HG03159 (cell line): Measurements from ENCODE around the gene ATP8B4.
"Not testable (repeated sequence)": the region's sequence is repeated elsewhere in the genome, so short reads cannot be mapped to it uniquely, and the experiment has no call there.

Experiments
- ATAC-seq: cut with Tn5 transposase; IDR thresholded peaks from one replicate; pipeline ENCODE4 v1.9.1; 2021; ENCODE audit warnings: mild to moderate bottlenecking, moderate library complexity; ENCODE audit not compliant: unreplicated experiment

ATP8B4 gene, protein sequence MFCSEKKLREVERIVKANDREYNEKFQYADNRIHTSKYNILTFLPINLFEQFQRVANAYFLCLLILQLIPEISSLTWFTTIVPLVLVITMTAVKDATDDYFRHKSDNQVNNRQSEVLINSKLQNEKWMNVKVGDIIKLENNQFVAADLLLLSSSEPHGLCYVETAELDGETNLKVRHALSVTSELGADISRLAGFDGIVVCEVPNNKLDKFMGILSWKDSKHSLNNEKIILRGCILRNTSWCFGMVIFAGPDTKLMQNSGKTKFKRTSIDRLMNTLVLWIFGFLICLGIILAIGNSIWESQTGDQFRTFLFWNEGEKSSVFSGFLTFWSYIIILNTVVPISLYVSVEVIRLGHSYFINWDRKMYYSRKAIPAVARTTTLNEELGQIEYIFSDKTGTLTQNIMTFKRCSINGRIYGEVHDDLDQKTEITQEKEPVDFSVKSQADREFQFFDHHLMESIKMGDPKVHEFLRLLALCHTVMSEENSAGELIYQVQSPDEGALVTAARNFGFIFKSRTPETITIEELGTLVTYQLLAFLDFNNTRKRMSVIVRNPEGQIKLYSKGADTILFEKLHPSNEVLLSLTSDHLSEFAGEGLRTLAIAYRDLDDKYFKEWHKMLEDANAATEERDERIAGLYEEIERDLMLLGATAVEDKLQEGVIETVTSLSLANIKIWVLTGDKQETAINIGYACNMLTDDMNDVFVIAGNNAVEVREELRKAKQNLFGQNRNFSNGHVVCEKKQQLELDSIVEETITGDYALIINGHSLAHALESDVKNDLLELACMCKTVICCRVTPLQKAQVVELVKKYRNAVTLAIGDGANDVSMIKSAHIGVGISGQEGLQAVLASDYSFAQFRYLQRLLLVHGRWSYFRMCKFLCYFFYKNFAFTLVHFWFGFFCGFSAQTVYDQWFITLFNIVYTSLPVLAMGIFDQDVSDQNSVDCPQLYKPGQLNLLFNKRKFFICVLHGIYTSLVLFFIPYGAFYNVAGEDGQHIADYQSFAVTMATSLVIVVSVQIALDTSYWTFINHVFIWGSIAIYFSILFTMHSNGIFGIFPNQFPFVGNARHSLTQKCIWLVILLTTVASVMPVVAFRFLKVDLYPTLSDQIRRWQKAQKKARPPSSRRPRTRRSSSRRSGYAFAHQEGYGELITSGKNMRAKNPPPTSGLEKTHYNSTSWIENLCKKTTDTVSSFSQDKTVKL

DNA sequence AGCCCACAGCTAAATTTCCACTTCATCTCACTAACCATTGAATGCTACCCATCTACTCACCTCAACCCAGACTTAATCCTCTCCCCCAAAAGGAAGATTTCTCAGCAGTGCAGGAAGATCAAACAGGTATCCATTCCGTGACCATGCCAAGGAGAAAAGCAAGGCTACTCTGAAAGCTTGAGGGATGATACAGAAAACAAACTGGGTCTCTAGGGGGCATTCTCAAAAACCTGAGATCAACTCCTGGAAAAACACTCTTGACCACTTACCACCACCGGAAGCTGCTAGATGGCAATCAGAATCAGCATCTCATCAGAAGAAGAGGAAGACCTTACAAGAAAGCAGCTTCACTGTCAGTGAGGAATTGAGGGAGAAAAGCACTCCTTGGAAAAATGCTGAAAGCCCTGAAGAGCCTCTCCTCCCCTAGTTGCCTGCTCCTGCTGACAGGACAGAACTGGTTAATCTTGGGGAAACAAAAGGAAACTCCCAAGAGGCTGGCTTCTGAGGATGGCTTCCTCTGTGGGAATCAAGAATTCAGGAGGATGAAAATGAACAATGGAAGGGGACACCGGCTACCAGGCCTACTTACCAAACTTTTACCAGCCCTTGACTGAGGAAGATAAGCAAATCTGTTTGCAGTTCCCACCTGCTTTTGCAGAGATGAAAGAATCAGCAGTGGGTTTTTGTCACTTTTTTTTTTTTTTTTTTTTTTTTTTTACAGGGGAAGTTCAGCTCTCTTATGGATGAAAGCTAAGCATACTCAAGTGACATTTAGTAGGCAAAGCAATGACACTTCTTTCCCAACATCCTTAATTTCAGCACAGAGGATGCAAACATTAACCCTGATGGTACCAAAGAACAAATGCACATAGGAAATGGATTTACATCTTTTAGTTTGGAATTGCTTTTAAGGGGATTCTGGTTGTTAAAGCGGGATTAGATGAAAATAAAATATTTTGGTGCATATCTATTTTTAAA lies at the start of gene ATP8B4:
ATP8B4 (minus strand) TSS at position 171 of the 978 bp plus-strand sequence. CDS start 12,267 bp downstream, outside the sequence.
- ATAC-seq: no peak

DNA sequence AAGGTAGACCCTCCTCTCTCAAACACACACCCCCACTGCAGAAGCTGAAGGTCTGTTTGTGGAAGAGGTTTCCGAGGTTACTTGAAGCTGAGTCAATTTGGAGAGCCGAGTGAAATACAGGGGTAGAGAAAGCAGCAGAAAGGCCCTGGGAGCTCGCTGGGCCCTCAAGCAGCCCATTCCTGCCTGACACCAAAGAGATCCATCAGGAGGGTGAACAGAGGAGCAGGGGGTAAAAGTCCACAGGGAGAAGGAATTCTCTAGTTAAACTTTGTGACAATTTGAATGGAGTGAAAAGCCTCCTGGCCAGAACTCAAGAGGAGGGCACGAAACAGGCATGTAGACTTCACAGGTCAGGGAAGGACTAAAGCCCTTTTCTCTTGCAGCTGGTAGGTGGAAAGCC lies 49.3 kb upstream of the ATP8B4 start:
- no peak for ATAC-seq

DNA sequence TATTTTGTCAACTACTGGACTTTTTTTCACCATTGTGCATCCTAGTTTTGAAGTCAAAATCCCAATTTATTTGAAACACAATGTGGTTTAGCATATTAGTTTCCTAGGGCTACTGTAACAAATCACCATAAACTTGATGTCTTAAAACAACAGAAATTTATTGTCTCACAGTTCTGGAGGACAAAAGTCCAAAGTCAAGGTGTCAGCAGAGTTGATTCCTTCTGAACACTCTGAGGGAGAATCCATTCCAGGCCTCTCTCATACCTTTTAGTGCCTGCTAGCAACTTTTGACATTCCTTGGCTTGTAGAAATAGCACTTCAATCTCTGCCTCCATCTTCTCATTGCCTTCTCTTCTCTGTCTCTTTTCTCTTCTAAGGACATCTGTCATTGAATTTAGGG lies 48.1 kb upstream of the ATP8B4 start:
- no peak for ATAC-seq

DNA sequence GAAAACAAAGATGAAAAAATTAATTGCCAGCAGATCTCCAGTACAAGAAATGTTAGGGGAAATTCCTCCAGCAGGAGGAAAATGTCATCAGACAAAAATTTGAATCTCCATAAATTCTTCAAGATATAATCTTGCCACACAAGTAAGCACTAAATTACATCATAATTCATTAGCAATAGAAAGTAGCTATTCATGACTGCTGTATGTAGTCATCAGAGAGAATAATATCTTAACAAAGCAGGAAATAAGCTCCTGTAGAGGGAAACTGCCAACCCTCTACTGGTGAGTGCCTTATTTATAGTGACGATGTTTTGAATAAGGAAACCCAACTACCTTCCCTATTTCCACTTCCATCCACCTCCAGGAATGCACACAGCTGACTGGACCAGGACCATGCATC lies 47.2 kb upstream of the ATP8B4 start:
- ATAC-seq: no peak

DNA sequence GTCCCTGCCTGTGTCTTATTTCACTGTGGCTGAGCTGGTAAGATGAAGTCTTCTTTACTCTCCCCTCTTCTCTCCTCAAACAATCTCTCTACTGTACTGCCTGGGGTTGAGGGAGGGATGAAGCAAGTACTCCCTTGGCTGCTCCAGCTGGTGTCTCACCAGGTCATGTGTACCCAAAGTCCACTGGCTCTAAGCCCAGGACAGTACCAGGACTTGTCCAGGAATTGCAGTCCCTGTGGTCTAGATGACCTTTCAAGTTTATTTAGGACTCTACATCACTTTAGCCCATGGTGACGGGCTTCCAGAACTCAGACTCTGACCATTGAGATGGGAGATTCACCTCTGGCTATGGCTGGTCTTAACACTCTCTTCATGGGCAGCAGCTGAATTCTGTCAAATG lies 45.4 kb upstream of the ATP8B4 start:
- no peak for ATAC-seq

DNA sequence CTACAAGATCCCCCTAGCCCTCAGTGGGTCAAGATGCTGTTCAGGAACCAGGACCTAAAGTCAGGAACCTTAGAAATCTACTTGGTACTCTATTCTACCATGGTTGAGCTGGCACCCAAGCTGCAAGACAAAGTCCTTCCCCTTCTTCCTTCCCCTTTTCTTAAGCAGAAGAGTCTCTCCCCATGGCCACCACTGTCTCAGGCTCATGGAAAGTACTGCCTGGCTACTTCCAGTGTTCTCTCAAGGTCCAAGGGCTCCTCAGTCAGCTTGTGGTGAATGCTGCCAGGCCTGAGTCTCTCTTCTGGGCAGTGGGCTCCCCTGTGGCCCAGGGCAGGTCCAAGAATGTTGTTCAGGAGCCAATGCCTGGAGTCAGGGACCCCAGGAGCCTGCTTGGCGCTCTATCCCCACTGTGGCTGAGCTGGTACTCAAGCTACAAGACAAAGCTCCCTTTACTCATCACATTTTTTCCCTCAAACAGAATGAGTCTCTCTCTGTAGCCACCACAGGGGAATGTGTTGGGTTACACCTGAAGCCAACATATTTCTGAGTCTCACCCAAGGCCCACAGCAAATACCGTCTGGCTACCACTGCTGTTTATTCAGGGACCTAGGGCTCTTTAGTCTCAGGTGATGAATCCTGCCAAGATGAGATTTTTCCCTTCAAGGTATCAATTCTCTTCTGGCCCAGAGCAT lies 44.8 kb upstream of the ATP8B4 start:
- ATAC-seq: no peak

DNA sequence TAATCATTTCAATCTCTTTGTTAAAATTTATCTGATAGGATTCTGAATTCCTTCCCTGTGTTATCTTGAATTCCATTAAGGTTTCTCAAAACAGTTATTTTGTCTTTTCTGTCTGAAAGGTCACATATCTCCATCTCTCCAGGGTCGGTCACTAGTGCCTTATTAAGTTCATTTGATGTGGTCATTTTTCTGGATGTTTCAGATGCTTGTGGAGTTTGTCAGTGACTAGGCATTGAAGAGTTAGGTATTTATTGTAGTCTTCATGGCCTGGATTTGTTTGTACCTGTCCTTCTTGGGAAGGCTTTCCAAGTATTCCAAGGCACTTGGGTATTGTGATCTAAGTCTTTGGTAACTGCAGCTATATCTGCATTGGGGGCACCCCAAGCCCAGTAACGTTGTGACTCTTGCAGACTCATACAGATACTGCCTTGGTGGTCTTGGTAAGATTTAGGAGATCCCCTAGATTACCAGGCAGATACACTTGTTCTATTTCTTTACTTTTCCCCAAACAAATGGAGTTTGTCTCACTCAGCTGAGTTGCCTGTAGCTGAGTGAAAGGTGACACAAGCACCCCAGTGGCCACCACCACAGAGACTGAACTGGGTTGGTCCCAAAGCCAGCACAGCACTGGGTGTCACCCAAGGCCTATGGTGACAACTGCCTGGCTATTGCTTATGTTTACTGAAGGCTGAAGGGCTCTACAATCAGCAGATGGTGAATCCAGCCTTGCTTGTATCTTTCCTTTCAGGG lies 44.1 kb upstream of the ATP8B4 start:
- ATAC-seq: no peak

DNA sequence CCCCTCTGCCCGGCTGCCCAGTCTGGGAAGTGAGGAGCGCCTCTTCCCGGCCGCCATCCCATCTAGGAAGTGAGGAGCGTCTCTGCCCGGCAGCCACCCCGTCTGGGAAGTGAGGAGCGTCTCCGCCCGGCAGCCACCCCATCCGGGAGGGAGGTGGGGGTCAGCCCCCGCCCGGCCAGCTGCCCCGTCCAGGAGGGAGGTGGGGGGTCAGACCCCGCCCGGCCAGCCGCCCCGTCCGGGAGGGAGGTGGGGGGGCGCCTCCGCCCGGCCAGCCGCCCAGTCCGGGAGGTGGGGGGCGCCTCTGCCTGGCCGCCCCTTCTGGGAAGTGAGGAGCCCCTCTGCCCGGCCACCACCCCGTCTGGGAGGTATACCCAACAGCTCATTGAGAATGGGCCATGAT lies 39.2 kb upstream of the ATP8B4 start:
- not testable (repeated sequence) for ATAC-seq

DNA sequence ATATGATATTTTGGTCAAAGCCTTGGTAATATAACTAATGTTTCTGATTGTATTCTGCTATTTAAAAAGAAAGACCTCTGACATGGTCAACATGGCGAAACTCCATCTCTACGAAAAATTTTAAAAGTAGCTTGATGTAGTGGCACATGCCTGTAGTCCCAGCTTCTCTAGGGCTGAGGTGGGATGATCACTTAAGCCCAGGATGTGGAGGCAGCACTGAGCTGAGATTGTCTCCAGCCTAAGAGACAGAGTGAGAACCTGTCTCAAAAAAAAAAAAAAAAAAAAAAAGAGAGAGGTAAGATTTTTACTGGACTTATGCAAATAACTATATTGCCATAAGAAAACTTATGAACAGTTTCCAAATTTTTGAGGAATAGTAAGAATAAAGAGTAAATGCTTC lies 32.4 kb upstream of the ATP8B4 start:
- no peak for ATAC-seq

DNA sequence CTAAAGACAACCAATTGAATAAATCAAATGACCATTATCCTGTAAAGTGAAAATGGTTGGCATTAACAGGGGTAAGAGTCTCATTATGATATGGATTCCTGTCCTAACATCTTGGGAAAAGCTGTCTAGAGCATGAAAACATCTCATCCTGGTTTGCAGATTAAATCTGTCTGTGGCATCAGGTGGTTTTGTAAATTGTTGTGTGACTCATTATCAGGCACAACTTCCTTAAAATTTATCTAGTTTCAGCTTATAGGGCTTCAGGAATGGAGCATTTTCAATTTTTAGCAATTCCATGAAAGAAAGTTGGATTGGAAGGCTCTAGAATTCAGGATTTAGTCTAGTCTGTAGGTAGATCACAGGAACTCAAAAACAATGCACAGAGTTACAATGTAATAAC lies 31.8 kb upstream of the ATP8B4 start:
- ATAC-seq: no peak

DNA sequence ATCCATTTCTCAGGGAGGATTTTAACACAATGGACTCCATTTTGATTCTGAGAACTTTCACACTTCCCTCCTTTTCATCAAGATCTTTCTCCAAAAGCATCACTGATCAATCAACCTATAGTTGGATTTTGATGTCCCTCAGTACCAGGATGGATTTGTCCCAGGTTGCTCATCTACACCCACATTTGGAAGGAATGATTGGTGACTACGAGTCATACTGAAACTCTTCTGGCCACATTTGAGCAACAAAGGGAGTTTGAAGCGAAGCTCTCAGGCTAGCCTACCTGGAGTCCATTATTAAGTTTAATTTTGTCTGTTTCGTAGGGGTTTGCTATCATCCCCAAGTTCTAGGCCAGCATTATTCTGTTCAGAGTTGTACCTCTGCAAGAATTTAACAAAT lies 31.3 kb upstream of the ATP8B4 start:
- no peak for ATAC-seq

DNA sequence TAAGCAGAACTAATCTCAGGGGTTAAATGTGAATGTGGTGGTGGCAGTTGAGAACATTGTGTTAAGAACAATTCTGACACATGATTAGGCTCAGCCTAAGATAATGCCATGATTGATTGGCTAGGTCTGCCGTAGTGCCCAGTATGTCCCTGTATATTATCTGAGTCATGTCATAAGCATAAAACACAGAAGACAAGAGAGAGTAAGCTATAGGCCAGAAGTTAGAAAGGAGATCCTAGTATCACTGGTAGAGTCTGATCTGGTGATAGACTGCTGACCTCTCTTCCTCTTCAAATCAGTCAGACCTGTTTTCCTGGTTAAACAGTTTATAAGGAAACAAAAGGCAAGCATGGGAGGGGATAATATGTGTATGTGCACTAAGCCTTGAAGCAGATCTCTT lies 30.1 kb upstream of the ATP8B4 start:
- ATAC-seq: no peak

DNA sequence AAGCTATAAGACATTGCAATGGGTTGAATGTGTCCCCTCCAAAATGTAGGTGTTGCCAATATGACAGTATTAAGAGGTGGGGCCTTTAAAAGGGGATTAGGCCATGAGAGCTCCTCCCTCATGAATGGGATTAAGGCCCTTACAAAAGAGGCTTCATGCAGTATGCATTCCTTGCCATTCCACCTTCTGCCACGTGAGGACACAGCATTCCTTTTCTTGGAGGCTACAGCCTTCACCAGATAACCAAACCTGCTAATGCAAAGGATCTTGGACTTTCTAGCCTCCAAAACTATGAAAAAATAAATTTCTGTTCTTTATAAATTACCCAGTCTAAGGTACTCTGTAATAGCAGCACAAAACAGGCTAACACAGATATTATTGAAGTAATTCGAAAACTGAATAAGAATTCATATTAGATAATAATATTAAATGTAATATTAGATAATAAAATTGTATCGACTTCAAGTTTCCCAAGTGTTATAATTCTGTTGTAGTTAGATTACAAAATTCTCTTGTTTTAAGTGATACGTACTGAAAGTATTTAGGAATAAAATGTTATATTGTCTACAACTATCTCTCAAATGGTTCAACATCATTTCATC lies 29.4 kb upstream of the ATP8B4 start:
- ATAC-seq: no peak

DNA sequence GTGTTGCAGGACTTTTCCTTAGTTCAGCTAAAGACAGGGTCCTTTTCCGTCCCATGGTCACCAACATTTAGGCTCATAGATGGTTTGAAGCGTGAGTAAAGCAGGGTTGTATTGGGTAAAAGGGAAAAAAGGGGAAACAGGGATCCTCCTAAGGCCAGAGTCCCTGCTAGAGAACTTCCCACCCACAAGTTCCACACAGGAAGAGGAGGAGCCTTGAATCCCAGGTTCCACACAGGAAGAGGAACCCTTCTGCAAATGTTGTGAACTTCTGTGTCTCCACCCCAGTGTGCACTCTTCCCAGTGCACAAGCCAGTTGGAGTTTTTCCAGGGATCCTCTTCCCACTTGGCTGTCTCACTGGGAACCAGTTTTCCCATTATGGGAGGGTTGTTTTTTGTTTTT lies 27.6 kb upstream of the ATP8B4 start:
- ATAC-seq: no peak

DNA sequence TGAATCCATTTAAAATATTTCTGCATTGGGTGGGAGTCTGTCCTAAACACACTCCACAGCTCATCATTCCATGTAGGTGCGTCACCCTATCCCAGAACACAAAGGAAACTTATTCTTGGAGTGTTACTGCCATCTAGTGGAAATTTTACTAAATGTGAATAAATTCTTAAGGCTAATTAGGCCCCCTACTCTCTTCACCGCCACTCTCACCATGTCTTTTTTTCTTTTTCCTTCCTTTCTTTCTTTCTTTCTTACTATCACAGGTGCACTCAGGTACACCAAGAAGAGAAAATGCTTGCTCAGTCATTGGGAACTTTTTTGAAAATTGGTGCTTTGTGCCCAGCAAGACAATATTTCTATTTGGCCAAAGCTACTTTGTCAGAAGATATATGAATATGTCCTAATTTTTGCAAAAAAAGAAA lies 26.4 kb upstream of the ATP8B4 start:
- no peak for ATAC-seq

DNA sequence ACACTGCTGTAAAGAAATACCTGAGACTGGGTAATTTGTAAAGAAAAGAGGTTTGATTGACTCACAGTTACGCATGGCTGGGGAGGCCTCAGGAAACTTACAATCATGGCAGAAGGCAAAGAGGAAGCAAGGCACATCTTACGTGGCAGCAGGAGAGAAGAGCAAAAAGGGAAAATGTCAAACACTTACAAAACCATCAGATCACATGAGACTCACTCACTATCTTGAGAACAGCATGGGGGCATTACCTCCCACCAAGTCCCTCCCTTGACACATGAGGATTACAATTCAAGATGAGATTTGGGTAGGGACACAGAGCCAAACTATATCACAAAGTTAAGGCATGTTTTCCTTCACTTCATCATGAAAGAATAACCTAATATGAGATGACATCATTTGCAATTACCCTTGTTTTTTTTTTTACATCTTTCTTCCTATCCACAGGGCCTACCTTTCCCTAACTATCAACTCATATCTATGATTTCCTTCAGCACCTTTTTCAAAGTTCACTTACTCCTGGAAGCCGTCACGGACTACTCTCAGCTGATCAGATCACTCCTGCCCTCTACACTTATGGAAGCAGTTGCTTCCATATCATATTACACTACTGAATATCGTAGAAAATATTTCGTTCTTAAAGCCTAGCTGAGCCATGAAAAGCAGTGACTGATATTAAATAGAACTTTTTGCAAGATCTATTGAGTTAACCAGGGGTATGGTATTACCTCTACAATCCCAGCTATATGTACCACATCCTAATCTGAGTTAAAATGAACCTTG lies 25.5 kb upstream of the ATP8B4 start:
- no peak for ATAC-seq

DNA sequence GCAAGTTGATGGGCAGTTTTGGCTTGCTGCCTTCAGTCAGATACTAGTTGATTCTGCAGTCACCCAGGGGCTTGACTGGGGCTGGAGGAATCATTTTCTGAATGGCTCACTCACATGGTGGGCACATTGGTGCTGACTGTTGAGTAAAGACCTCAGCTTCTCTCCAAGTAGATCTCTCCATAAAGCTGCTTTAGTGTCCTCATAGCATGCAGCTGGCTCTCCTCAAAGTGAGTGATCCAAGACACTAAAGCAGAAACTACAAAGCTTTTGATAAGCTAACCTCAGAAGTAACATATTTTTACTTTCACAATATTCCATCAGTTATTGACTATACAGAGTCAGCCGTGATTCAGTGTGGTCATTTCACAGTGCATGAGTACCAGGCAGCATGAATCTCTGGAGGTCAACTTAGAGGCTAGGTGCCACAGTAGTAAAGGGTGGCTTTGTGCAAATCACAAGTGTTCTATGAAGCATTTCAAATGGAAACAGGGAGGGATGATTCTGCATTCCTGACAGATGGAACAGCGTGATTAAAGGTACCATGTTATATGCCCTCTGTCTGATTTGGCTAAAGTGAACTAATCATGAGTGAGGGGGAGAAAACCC lies 24.3 kb upstream of the ATP8B4 start:
- no peak for ATAC-seq
